Measurements from ENCODE around the gene TUBGCP5.
A peak's percentile ranks its signal among the peaks of the same experiment; 100 is the strongest.

TUBGCP5 gene

GRCh38 chr15:22969489-22969888 lies 69.9 kb downstream of the TUBGCP5 start:
- no peak for DNase-seq
- Mint-ChIP-seq H3K27me3 (peaks cover 8% of the 10 kb centered on the region), H3K27ac (no peak overlapping the region), H3K4me3 (no peak overlapping the region), H3K4me1 (peaks cover 5% of the 10 kb centered on the region), H3K9me3 (peaks cover 0 to 6% of the 10 kb centered on the region in 2 donors)
- no peak for ATAC-seq

- H3K4me1 Mint-ChIP-seq: peaks cover 3% of the 10 kb centered on the region
- ATAC-seq (no peak), DNase-seq (no peak)
- H3K4me3 Mint-ChIP-seq: no peak overlapping the region
- H3K27me3 Mint-ChIP-seq: peaks cover 4% of the 10 kb centered on the region
- H3K27ac Mint-ChIP-seq: peak overlapping the region in 1 of 2 donors; percentile 9
- peaks cover 0 to 6% of the 10 kb centered on the region in 2 donors for H3K9me3 Mint-ChIP-seq
Measured at GRCh38 chr15:22968366-22968765, 71.0 kb downstream of the TUBGCP5 start.

- no peaks in the 10 kb centered on the region for H3K4me1 Mint-ChIP-seq
- ATAC-seq (no peak), DNase-seq (no peak)
- H3K4me3 Mint-ChIP-seq: no peak overlapping the region
- peaks cover 0 to 6% of the 10 kb centered on the region in 2 donors for H3K9me3 Mint-ChIP-seq
- no peaks in the 10 kb centered on the region for H3K27me3 Mint-ChIP-seq
- H3K27ac Mint-ChIP-seq: no peak overlapping the region
Measured at GRCh38 chr15:22967084-22967770, 72.1 kb downstream of the TUBGCP5 start.

- Mint-ChIP-seq H3K4me3 (no peak overlapping the region), H3K4me1 (no peaks in the 10 kb centered on the region), H3K27ac (no peak overlapping the region), H3K9me3 (peaks cover 0 to 6% of the 10 kb centered on the region in 2 donors), H3K27me3 (no peaks in the 10 kb centered on the region)
- no peak for DNase-seq
- no peak for ATAC-seq
Measured at GRCh38 chr15:22966321-22967083, 72.9 kb downstream of the TUBGCP5 start.

DNA sequence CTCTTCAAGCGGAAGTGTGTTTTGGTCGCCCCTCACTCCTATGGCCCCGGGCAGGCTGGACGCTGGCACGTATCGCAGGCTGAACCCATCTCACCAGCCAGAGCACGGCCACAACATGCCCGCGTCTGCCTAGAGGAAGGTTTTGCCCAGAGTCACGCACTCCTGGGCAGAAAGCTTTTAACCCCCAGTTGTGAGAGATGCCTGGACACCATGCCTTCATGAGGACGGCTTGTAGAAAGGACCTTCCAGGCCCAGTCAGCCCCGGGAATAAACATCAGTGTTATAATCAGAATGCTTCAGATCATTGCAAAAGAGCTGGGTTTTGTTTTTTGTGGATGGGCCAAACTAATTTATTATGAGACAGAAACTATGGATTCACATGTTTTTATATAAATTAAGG lies 75.7 kb downstream of the TUBGCP5 start:
- ATAC-seq (no peak), DNase-seq (no peak)
- Mint-ChIP-seq H3K9me3 (no peaks in the 10 kb centered on the region), H3K27ac (no peak overlapping the region), H3K4me1 (peaks cover 3% of the 10 kb centered on the region), H3K27me3 (no peaks in the 10 kb centered on the region), H3K4me3 (no peak overlapping the region)

DNA sequence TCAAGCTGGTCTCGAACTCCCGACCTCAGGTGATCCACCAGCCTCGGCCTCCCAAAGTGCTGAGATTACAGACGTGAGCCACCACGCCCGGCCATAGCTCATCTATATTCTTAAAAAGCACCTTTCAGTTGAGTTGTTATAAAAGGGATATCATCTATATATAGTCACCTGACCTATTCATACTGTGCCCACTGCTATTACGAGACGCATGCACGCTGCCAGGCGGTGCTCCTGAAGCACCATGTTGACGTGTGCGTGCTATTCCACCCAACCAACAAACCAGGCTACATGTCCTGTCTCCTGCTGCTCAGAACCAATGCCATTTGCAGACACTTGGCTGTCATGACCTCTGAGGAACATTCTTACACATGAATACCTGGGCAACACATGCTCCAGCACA lies 76.8 kb downstream of the TUBGCP5 start:
- no peaks in the 10 kb centered on the region for H3K27me3 Mint-ChIP-seq
- H3K4me3 Mint-ChIP-seq: no peak overlapping the region
- H3K27ac Mint-ChIP-seq: no peak overlapping the region
- H3K4me1 Mint-ChIP-seq: peaks cover 6% of the 10 kb centered on the region
- DNase-seq: no peak
- ATAC-seq: no peak
- no peaks in the 10 kb centered on the region for H3K9me3 Mint-ChIP-seq

DNA sequence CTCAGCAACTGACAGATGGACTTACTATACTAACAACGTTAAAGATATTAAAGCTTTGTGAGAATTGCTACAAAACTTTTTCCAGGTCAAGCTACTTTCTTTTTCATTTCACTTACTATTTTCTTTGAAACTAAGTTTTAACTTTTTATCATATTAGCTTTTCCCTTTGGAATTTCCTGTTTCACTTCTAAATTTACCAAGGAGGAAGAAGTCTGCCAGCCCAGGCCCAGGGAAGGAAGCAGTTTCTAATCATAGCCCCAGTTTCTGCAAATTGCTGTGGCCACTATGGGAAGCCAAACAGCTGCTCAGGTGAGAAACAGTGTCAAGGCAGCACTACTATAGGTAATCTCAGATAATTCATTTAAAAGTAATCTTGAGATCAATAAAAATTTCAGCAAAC lies 77.6 kb downstream of the TUBGCP5 start:
- H3K4me3 Mint-ChIP-seq: no peak overlapping the region
- H3K9me3 Mint-ChIP-seq: no peaks in the 10 kb centered on the region
- DNase-seq (no peak), ATAC-seq (no peak)
- H3K27ac Mint-ChIP-seq: no peak overlapping the region
- H3K27me3 Mint-ChIP-seq: no peaks in the 10 kb centered on the region
- H3K4me1 Mint-ChIP-seq: peaks cover 6% of the 10 kb centered on the region

- Mint-ChIP-seq H3K27me3 (no peaks in the 10 kb centered on the region), H3K27ac (no peak overlapping the region), H3K4me3 (no peak overlapping the region)
Measured at GRCh38 chr15:22960556-22960955, 78.8 kb downstream of the TUBGCP5 start.

GRCh38 chr15:22960126-22960525 lies 79.2 kb downstream of the TUBGCP5 start:
- Mint-ChIP-seq H3K4me3 (no peak overlapping the region), H3K27ac (no peak overlapping the region), H3K27me3 (no peaks in the 10 kb centered on the region), H3K4me1 (peaks cover 6% of the 10 kb centered on the region), H3K9me3 (no peaks in the 10 kb centered on the region)
- no peak for DNase-seq
- no peak for ATAC-seq

More at GRCh38 chr15:22960556-22960955, 78.8 kb downstream of the TUBGCP5 start:
- H3K9me3 Mint-ChIP-seq: no peaks in the 10 kb centered on the region
- peaks cover 6% of the 10 kb centered on the region for H3K4me1 Mint-ChIP-seq
- ATAC-seq (no peak), DNase-seq (no peak)

DNA sequence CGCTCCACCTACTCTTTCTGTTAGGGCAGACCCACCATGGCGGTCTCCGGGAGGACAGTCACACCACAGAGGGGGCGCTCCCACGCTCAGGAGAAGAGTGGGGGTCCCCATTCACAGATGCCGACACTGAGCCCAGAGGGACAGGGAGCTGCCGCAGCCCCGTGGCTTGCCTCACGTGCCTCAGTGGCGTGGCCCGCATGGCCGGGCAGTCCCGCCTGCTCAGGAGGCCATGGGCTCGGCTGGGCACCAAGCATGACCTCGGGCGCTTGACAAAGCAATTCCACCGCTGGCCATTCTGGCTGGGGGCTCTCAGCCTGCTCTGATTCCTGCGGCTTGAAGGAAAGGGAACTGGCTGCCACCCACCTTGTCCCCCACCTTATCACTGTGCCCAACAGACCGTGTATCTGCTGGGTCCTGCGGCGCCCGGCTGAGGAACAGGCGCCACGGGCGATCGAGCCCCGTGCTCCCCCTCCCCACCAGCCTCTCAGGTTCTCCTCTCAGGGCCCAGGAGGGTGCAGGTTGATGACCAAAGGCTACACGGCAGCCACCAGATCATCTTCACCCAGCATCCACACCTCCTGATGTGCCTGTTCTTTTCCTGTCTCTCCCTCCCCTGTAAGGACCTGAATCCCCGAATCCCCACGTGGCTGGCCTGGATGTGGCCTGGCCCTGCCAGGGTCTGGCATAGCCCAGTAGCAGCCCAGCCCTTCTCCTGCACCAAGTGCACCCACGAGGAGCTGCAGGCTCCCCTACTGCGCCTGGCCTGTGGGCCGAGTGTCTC lies 79.9 kb downstream of the TUBGCP5 start:
- Mint-ChIP-seq H3K27ac (no peak overlapping the region), H3K4me3 (no peak overlapping the region)

GRCh38 chr15:22958487-22959280 lies 80.7 kb downstream of the TUBGCP5 start:
- Mint-ChIP-seq H3K27ac (no peak overlapping the region), H3K9me3 (no peaks in the 10 kb centered on the region), H3K27me3 (no peaks in the 10 kb centered on the region), H3K4me1 (peaks cover 6% of the 10 kb centered on the region), H3K4me3 (no peak overlapping the region)
- ATAC-seq: no peak
- no peak for DNase-seq

More for the DNA sequence above, 79.9 kb downstream of the TUBGCP5 start:
- Mint-ChIP-seq H3K4me1 (peaks cover 6% of the 10 kb centered on the region), H3K9me3 (no peaks in the 10 kb centered on the region), H3K27me3 (no peaks in the 10 kb centered on the region)
- DNase-seq: no peak
- no peak for ATAC-seq

GRCh38 chr15:22956978-22957260 lies 82.5 kb downstream of the TUBGCP5 start:
- Mint-ChIP-seq H3K4me1 (peaks cover 6% of the 10 kb centered on the region), H3K9me3 (no peaks in the 10 kb centered on the region), H3K27me3 (no peaks in the 10 kb centered on the region), H3K4me3 (no peak overlapping the region), H3K27ac (no peak overlapping the region)
- DNase-seq: no peak
- ATAC-seq: no peak

GRCh38 chr15:22956257-22956977 lies 83.0 kb downstream of the TUBGCP5 start:
- no peak for DNase-seq
- ATAC-seq: no peak
- Mint-ChIP-seq H3K4me3 (no peak overlapping the region), H3K4me1 (peaks cover 6% of the 10 kb centered on the region), H3K27ac (no peak overlapping the region), H3K27me3 (no peaks in the 10 kb centered on the region), H3K9me3 (no peaks in the 10 kb centered on the region)

GRCh38 chr15:22955544-22956119 lies 83.7 kb downstream of the TUBGCP5 start:
- no peak overlapping the region for H3K4me3 Mint-ChIP-seq
- no peak overlapping the region for H3K27ac Mint-ChIP-seq
- no peak for DNase-seq
- no peak for ATAC-seq
- H3K4me1 Mint-ChIP-seq: peaks cover 7% of the 10 kb centered on the region
- H3K27me3 Mint-ChIP-seq: no peaks in the 10 kb centered on the region
- no peaks in the 10 kb centered on the region for H3K9me3 Mint-ChIP-seq

Data from stimulated activated naive CD8-positive, alpha-beta T cell treated with anti-CD3 and anti-CD28 coated beads, Interleukin-15, amount 100 ng/mL, for 72 hours (primary cell).